SU-DHL-6 (cell line): ENCODE data around the gene DQX1.

Experiments used
- H2AFZ ChIP-seq: fragments of 200-600 bp; sonication (generic); 2 replicates; pipeline ENCODE4 v1.6.1; 2014; ENCODE audit warnings: low read depth, mild to moderate bottlenecking, moderate library complexity, mixed read lengths, antibody characterized with exemption, low read length; ENCODE audit not compliant: severe bottlenecking
- H3F3A ChIP-seq: fragments of 200-600 bp; shearing (Covaris generic); 2 replicates; pipeline ENCODE4 v1.6.0; 2016; ENCODE audit warnings: antibody characterized with exemption, mild to moderate bottlenecking; ENCODE audit not compliant: insufficient read depth
- H3K27ac ChIP-seq: fragments of 200-600 bp; sonication (generic); 2 replicates; pipeline ENCODE4 v1.5.1; 2016; ENCODE audit warnings: low read depth, mild to moderate bottlenecking, low read length, moderate library complexity, mixed read lengths
- H3K27me3 ChIP-seq: fragments of 200-600 bp; sonication (generic), shearing (Covaris generic); 2 replicates; pipeline ENCODE4 v1.6.0; 2014; ENCODE audit warnings: mild to moderate bottlenecking, low read length
- H3K36me3 ChIP-seq: fragments of 200-600 bp; sonication (generic); 2 replicates; pipeline ENCODE4 v1.6.1; 2014; ENCODE audit warnings: mild to moderate bottlenecking, low read length, mixed read lengths
- H3K4me2 ChIP-seq: fragments of 300-600, 200-600 bp; shearing (Covaris generic), sonication (generic); 2 replicates; pipeline ENCODE4 v1.6.0; 2014; ENCODE audit warnings: low read length, low read depth, mild to moderate bottlenecking; ENCODE audit not compliant: poor library complexity, severe bottlenecking
- H3K4me3 ChIP-seq: fragments of 200-600 bp; sonication (generic); 2 replicates; pipeline ENCODE4 v1.5.1; 2014; ENCODE audit warnings: antibody characterized with exemption, low read length, mild to moderate bottlenecking, mixed read lengths; ENCODE audit not compliant: insufficient read depth, poor library complexity, severe bottlenecking
- H3K79me2 ChIP-seq: fragments of 200-600 bp; sonication (generic); 2 replicates; pipeline ENCODE4 v1.6.1; 2014; ENCODE audit warnings: mild to moderate bottlenecking, low read length, moderate library complexity; ENCODE audit not compliant: insufficient read depth
- H3K9ac ChIP-seq: fragments of 200-600 bp; sonication (generic); 2 replicates; pipeline ENCODE4 v1.7.0; 2014; ENCODE audit warnings: mild to moderate bottlenecking, low read length
- H3K9me2 ChIP-seq: fragments of 200-600 bp; sonication (generic); replicated peaks from 2 replicates; pipeline ENCODE4 v1.6.1; 2014; ENCODE audit warnings: low read length; ENCODE audit not compliant: insufficient read depth
- H3K9me3 ChIP-seq: fragments of 200-600 bp; sonication (generic); 2 replicates; pipeline ENCODE4 v1.6.1; 2014; ENCODE audit warnings: low read length, mixed read lengths; ENCODE audit not compliant: insufficient read depth
- H4K20me1 ChIP-seq: fragments of 200-600 bp; sonication (generic); 2 replicates; pipeline ENCODE4 v1.6.1; 2014; ENCODE audit warnings: low read depth, mild to moderate bottlenecking, antibody characterized with exemption, low read length, moderate library complexity, mixed read lengths
- CTCF ChIP-seq: fragments of 200-600 bp; sonication (generic); IDR thresholded peaks from one replicate; pipeline ENCODE4 v1.5.1; 2017; ENCODE audit warnings: antibody characterized with exemption, mild to moderate bottlenecking, low read length, moderate library complexity; ENCODE audit not compliant: insufficient read depth, poor library complexity, severe bottlenecking
- EZH2phosphoT487 ChIP-seq: fragments of 200-600 bp; sonication (generic), shearing (Covaris generic); conservative IDR thresholded peaks from 2 replicates; pipeline ENCODE4 v1.6.1; 2018; ENCODE audit warnings: mild to moderate bottlenecking, antibody characterized with exemption, low read length, moderate library complexity, mixed read lengths

Gene DQX1

GRCh38 chr2:74507145-74507925 is 18.7 kb downstream of the DQX1 start, which contains the start of gene PCGF1:
TSS of gene PCGF1 (minus strand) at chr2:74507695. CDS start at chr2:74507668, 27 bp downstream.
- H3K4me2 ChIP-seq: peak within 1 kb of the TSS; percentile 66
- no peaks in the 10 kb centered on the region for H3K9me3 ChIP-seq
- H3F3A ChIP-seq: peaks cover 4% of the 10 kb centered on the region; the same call in 1 of the 2 replicates
- H3K9me2 ChIP-seq: no peaks in the 10 kb centered on the region
- 0 out of 2 replicates have a peak, but pooled peaks cover 3% of the 10 kb centered on the region for H3K79me2 ChIP-seq
- H4K20me1 ChIP-seq: no peaks in the 10 kb centered on the region
- H3K4me3 ChIP-seq: peak within 1 kb of the TSS; percentile 70
- H3K9ac ChIP-seq: peak within 1 kb of the TSS; percentile 68
- H3K27ac ChIP-seq: peak within 1 kb of the TSS; percentile 90
- TF ChIP-seq CTCF (peak; percentile 68), EZH2phosphoT487 (no peak)
- H3K27me3 ChIP-seq: no peaks in the 10 kb centered on the region
- peak within 1 kb of the TSS; percentile 98 for H2AFZ ChIP-seq
- no peaks in the 10 kb centered on the region for H3K36me3 ChIP-seq

- H3K27me3 ChIP-seq: no peaks in the 10 kb centered on the region
- no peak overlapping the region for H3K4me3 ChIP-seq
- H3K79me2 ChIP-seq: 0 out of 2 replicates have a peak, but pooled peaks cover 3% of the 10 kb centered on the region
- no peak overlapping the region for H3K9ac ChIP-seq
- peaks cover 4% of the 10 kb centered on the region; the same call in 1 of the 2 replicates for H3F3A ChIP-seq
- no peak overlapping the region for H3K4me2 ChIP-seq
- H2AFZ ChIP-seq: no peak overlapping the region
- no peak for TF ChIP-seq EZH2phosphoT487
- TF ChIP-seq CTCF: no peak
- no peaks in the 10 kb centered on the region for H3K36me3 ChIP-seq
- H3K9me3 ChIP-seq: no peaks in the 10 kb centered on the region
- H3K9me2 ChIP-seq: no peaks in the 10 kb centered on the region
- no peaks in the 10 kb centered on the region for H4K20me1 ChIP-seq
- no peak overlapping the region for H3K27ac ChIP-seq
Measured at GRCh38 chr2:74505448-74506246, 20.4 kb downstream of the DQX1 start.

GRCh38 chr2:74504591-74504990 is 21.4 kb downstream of the DQX1 start:
- TF ChIP-seq CTCF (no peak), EZH2phosphoT487 (no peak)
- no peaks in the 10 kb centered on the region for H4K20me1 ChIP-seq
- H3K9me2 ChIP-seq: no peaks in the 10 kb centered on the region
- H3K27me3 ChIP-seq: no peaks in the 10 kb centered on the region
- H3K9me3 ChIP-seq: no peaks in the 10 kb centered on the region
- no peak overlapping the region for H3K4me3 ChIP-seq
- no peak overlapping the region for H2AFZ ChIP-seq
- H3K36me3 ChIP-seq: no peaks in the 10 kb centered on the region
- no peak overlapping the region for H3K4me2 ChIP-seq
- H3F3A ChIP-seq: peaks cover 4% of the 10 kb centered on the region; the same call in 1 of the 2 replicates
- H3K79me2 ChIP-seq: 0 out of 2 replicates have a peak, but pooled peaks cover 3% of the 10 kb centered on the region
- H3K9ac ChIP-seq: no peak overlapping the region
- no peak overlapping the region for H3K27ac ChIP-seq
